NT2/D1 (cell line): ENCODE measurements around the gene SNCG.
"Not testable (repeated sequence)": the region's sequence is repeated elsewhere in the genome, so short reads cannot be mapped to it uniquely, and the experiment has no call there.

Experiments used
- DNase-seq: peaks from one replicate; pipeline ENCODE4 v3.0.0-alpha.2; 2011; ENCODE audit warnings: low read depth, low spot score
- H3K27me3 ChIP-seq: 2 replicates; pipeline ENCODE4 v1.6.0; 2011; ENCODE audit warnings: mild to moderate bottlenecking; ENCODE audit not compliant: insufficient read length, insufficient read depth
- H3K36me3 ChIP-seq: 2 replicates; pipeline ENCODE4 v1.6.1; 2011; ENCODE audit warnings: mild to moderate bottlenecking, low read length, mixed read lengths; ENCODE audit not compliant: insufficient read depth, insufficient read length
- H3K4me1 ChIP-seq: 2 replicates; pipeline ENCODE4 v1.5.1; 2011; ENCODE audit not compliant: insufficient read depth, insufficient read length
- H3K4me3 ChIP-seq: 2 replicates; pipeline ENCODE4 v1.5.1; 2011; ENCODE audit warnings: low read depth; ENCODE audit not compliant: insufficient read length
- H3K9ac ChIP-seq: 2 replicates; pipeline ENCODE4 v1.6.0; 2011; ENCODE audit warnings: low read depth; ENCODE audit not compliant: insufficient read length
- H3K9me3 ChIP-seq: 2 replicates; pipeline ENCODE4 v1.5.1; 2011; ENCODE audit warnings: mild to moderate bottlenecking, low read length; ENCODE audit not compliant: insufficient read depth
- SUZ12 ChIP-seq: IDR thresholded peaks from 2 replicates; pipeline ENCODE4 v1.6.1; 2011; ENCODE audit not compliant: insufficient read length, insufficient read depth; ENCODE audit errors: extremely low read depth
- YY1 ChIP-seq: IDR thresholded peaks from 2 replicates; pipeline ENCODE4 v1.6.1; 2011; ENCODE audit not compliant: insufficient read length, insufficient read depth
- ZNF274 ChIP-seq: IDR thresholded peaks from 2 replicates; pipeline ENCODE4 v1.6.1; 2011; ENCODE audit warnings: mild to moderate bottlenecking, low read depth, low read length

SNCG gene

DNA sequence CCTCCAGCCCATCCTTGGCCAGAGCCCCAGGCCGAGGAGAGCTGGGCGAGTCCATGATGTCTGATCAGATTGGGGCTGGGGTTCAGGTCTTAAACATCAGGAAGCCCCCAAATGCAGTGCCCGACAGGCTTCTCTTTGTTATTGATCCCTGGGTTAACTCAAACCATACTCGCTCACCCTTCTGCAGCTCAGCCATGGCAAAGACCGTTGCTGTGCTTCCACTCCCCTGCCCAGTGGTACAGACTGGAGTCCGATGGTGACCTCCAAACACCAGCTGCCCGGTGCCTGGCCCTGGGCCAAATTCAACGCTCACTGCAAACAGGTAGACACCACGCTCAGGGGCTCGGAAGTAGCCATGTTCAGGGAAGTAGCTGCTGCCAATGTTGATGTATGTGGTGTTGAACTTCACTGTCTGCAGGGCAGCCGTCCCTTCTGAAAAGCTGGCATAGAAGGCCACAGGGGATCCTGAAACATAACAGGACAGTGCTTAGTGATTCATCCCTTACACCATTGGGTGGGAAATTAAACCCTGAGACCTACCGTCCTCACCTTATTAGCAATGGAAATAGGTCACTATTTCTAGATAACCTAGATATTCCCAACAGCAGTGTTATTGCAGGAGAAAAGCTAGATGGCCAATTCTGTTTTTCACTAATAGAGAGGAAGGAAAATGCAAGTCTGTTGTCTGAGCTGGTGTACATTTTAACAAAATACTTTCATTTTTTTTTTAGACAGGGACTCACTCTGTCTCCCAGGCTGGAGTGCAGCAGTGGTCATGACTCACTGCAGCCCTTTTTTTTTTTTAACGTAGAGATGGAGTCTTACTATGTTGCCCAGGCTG lies 21.5 kb upstream of the SNCG start:
- Histone ChIP-seq H3K27me3 (no peaks in the 10 kb centered on the region), H3K36me3 (no peaks in the 10 kb centered on the region), H3K4me1 (peaks cover 2% of the 10 kb centered on the region), H3K9me3 (no peaks in the 10 kb centered on the region), H3K4me3 (no peak overlapping the region), H3K9ac (no peak overlapping the region)
- no peak for TF ChIP-seq YY1
- no peak for TF ChIP-seq SUZ12
- TF ChIP-seq ZNF274, result no peak
- no peak for DNase-seq

DNA sequence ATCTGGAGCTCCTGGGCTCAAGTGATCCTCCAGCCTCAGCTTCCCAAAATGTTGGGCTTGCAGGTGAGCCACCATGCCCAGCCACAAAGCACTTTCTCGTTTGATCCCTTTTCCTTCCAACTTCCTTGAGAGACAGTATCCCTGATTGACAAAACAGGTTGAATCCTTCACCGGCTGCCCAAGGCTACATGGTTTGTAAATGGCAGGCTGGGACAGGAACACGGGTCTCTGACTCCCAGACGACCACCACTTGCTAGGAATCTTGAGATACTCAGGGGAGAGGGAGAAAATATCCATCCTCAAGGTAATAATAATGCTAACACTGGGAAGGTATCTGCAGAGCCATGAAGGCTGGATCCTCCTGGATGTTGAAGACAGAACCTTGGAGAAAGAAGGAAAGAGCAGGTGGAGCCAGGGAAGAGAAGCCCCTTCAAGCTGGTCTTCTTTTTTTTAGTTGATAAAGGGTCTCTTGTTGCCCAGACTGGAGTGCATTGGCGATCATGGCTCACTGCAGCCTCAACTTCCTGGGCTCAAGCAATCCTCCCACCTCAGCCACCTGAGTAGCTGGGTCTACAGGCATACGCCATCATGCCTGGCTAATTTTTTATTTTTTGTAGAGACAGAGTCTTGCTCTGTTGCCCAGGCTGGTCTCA lies 20.8 kb upstream of the SNCG start:
- no peak for DNase-seq
- no peaks in the 10 kb centered on the region for H3K9me3 ChIP-seq
- TF ChIP-seq YY1 (no peak), SUZ12 (no peak), ZNF274 (no peak)
- no peak overlapping the region for H3K4me3 ChIP-seq
- H3K36me3 ChIP-seq, result no peaks in the 10 kb centered on the region
- H3K27me3 ChIP-seq, result no peaks in the 10 kb centered on the region
- H3K9ac ChIP-seq, result no peak overlapping the region
- peaks cover 2% of the 10 kb centered on the region for H3K4me1 ChIP-seq

DNA sequence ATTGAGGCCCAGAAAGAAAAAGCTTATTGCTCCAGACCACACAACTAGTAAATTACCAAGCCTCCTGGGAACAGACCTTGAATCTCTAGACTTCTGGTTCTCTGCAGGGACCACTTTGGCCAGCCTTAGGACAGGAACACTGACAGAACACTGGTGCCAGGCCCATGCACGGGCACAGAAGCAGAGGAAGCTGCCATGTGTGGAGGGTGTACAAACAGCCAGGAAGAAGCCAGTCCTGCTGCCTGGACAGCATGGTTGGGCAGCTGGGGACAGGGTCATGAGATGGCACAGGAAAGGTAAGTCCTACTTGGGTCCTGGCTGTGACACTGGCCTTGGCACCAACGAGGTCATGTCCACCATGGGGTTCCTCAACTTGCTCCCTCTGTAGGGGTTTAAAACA lies 20.1 kb upstream of the SNCG start:
- Histone ChIP-seq H3K4me3 (no peak overlapping the region), H3K27me3 (no peaks in the 10 kb centered on the region), H3K4me1 (peaks cover 2% of the 10 kb centered on the region), H3K9me3 (no peaks in the 10 kb centered on the region), H3K9ac (no peak overlapping the region), H3K36me3 (no peaks in the 10 kb centered on the region)
- no peak for DNase-seq
- TF ChIP-seq ZNF274 (no peak), YY1 (no peak), SUZ12 (no peak)

DNA sequence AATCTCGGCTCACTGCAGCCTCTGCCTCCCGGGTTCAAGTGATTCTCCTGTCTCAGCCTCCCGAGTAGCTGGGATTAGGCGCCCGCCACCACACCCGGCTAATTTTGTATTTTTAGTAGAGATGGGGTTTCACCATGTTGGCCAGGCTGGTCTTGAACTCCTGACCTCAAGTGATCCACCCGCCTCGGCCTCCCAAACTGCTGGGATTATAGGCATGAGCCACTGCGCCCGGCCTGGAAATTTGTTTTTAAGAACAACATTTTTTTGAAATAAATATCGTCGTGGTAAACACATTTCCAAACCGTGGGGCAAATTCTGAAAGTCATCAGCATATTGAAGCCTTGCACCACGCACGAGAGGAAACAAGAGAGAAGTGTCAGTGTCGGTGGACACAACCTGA lies 18.3 kb upstream of the SNCG start:
- not testable (repeated sequence) for H3K4me1 ChIP-seq, H3K9me3 ChIP-seq, DNase-seq, H3K36me3 ChIP-seq, H3K4me3 ChIP-seq, H3K27me3 ChIP-seq, H3K9ac ChIP-seq

DNA sequence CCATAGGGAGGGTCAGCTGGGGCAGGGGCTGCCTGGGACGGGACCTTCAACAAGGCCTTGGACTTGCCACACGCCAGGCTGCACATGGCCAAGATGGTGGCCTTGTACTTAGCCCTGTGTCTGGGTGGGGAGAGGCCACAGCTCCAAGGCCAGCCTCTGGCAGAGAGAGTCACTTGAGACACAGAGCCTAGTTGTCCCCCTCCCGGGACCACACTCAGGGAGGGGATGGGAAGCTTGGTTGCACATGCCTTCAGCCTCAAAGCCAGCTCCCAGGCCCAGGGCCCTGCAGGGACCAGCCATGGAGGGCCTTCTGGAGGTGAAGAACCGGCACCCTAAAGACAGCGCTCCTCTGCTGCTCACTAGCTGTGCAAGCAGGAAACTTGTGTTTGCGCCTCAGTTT lies 17.7 kb upstream of the SNCG start:
- Histone ChIP-seq H3K9ac (no peak overlapping the region), H3K4me1 (peaks cover 5% of the 10 kb centered on the region)
- DNase-seq, result no peak

DNA sequence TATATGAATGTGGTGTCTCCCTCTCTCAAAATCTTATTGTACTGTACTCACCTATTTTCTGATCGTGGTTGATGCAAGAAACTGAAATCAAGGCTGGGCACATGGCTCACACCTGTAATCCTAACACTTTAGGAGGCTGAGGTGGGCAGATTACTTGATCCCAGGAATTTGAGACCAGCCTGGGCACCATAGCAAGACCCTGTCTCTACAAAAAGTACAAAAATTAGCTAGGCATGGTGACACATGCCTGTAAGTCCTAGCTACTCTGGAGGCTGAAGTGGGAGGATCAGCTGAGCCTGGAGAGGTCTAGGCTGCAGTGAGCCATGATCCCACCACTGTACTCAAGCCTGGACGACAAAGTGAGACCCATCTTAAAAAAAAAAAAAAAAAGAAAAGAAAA lies 17.0 kb upstream of the SNCG start:
- Histone ChIP-seq H3K4me1 (peaks cover 7% of the 10 kb centered on the region), H3K4me3 (no peak overlapping the region), H3K36me3 (no peaks in the 10 kb centered on the region), H3K9ac (no peak overlapping the region), H3K27me3 (no peaks in the 10 kb centered on the region), H3K9me3 (no peaks in the 10 kb centered on the region)
- TF ChIP-seq SUZ12, result no peak
- no peak for TF ChIP-seq YY1
- TF ChIP-seq ZNF274, result no peak
- DNase-seq, result no peak

More for the DNA sequence above, 17.7 kb upstream of the SNCG start:
- TF ChIP-seq SUZ12, result no peak
- no peak for TF ChIP-seq ZNF274
- TF ChIP-seq YY1, result no peak
- H3K27me3 ChIP-seq, result no peaks in the 10 kb centered on the region
- H3K9me3 ChIP-seq, result no peaks in the 10 kb centered on the region
- no peaks in the 10 kb centered on the region for H3K36me3 ChIP-seq
- H3K4me3 ChIP-seq, result no peak overlapping the region

DNA sequence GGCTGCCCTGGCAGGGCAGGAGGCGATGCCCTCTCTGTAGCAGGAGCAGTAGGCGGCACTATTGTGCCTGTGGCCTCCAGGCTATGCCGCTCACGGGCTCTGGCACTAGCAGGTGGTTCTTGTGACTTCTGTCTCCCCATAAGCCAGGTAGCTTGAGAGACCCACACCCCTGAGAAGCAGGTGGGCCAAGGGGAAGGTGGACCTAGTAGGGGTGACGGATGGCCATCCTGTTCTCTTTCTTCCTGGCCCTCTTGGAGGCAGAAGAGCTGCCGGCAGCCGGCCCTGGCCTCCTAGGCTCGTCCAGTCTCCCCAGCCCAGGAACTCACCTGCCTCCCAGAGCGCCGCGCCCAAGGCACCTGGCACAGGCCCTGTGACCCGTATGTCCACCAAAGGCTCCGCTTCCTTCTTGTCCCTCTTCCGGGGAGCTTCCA lies 16.4 kb upstream of the SNCG start:
- Histone ChIP-seq H3K4me3 (no peak overlapping the region), H3K27me3 (no peaks in the 10 kb centered on the region), H3K9ac (no peak overlapping the region), H3K4me1 (peaks cover 9% of the 10 kb centered on the region), H3K36me3 (no peaks in the 10 kb centered on the region), H3K9me3 (no peaks in the 10 kb centered on the region)
- TF ChIP-seq SUZ12 (no peak), ZNF274 (no peak), YY1 (no peak)
- no peak for DNase-seq
